Kidney (tissue), 14 donors: ENCODE measurements around the gene CLIP1. TPM values are rescaled to one million over a fixed set of nuclear protein-coding genes. Genes with fewer than 3 reads are reported as not detected.
"Not testable (repeated sequence)": the region's sequence is repeated elsewhere in the genome, so short reads cannot be mapped to it uniquely, and the experiment has no call there.

Experiments
- DNase-seq, 5 donors: peaks; one replicate each; pipeline ENCODE4 v3.0.0-alpha.2; 2013 to 2020
- FAIRE-seq: peaks from 2 replicates; lab custom pipeline; 2012; peaks lifted over from hg19 to GRCh38; lab: Jason Lieb, UNC
- H3K27ac ChIP-seq, 2 donors: one replicate each; pipeline ENCODE4 v1.7.0; 2013; ENCODE audit warnings: low read depth in 2 of 2, low read length in 2 of 2, inconsistent platforms in 1 of 2
- H3K27me3 ChIP-seq: one replicate; pipeline ENCODE4 v1.7.1; 2013; ENCODE audit warnings: low read length, inconsistent platforms; ENCODE audit not compliant: control insufficient read depth, insufficient read depth
- H3K36me3 ChIP-seq, 3 donors: one replicate each; pipeline versions ENCODE4 v1.7.0 to v1.7.1; 2013; ENCODE audit warnings: low read length in 3 of 3, control low read depth in 1 of 3, inconsistent platforms in 1 of 3; ENCODE audit not compliant: insufficient read depth in 3 of 3, control insufficient read depth in 2 of 3
- H3K4me1 ChIP-seq, 3 donors: one replicate each; pipeline versions ENCODE4 v1.7.0 to v1.7.1; 2013; ENCODE audit warnings: low read length in 3 of 3, inconsistent platforms in 1 of 3, low read depth in 1 of 3; ENCODE audit not compliant: control insufficient read depth in 2 of 3, insufficient read depth in 2 of 3
- H3K4me3 ChIP-seq, 3 donors: one replicate each; pipeline versions ENCODE4 v1.7.0 to v1.8.1; 2013; ENCODE audit warnings: low read length in 3 of 3, control low read depth in 1 of 3, inconsistent platforms in 1 of 3
- H3K9ac ChIP-seq, 3 donors: one replicate each; pipeline versions ENCODE4 v1.7.0 to v1.7.1; 2013; ENCODE audit warnings: low read length in 3 of 3, control low read depth in 1 of 3, inconsistent platforms in 1 of 3
- H3K9me3 ChIP-seq, 3 donors: one replicate each; pipeline versions ENCODE4 v1.7.0 to v1.7.1; 2013; ENCODE audit warnings: low read length in 3 of 3, control low read depth in 1 of 3, inconsistent platforms in 1 of 3; ENCODE audit not compliant: control insufficient read depth in 2 of 3, insufficient read depth in 1 of 3
- intact Hi-C: fragments of 100-400 bp; cut with DNase I; formaldehyde crosslinking; loops from one replicate; pipeline ENCODE4 v1.11.1; 2022
- polyA plus RNA-seq: library from polyadenylated mRNA; stranded (reverse); fragments of 350-450 nt; fragmentation: Illumina TruSeq; extraction: RNeasy Lipid Tissue Mini Kit (QIAGEN cat#74804); gene quantifications from one replicate; pipeline ENCODE4 v1.2.3, GENCODE V29; 2014; ENCODE audit warnings: low read depth, low replicate concordance; ENCODE audit not compliant: insufficient read depth
- total RNA-seq: library from RNA; stranded (reverse); fragmentation: NEBNext Ultra II Directional; extraction: Animal tissue kit (Norgen Biotek cat#: 25700); gene quantifications from one replicate; pipeline ENCODE4 v1.2.1, GENCODE V29; 2021
- TF ChIP-seq, protein P1 (sequence below): IDR thresholded peaks from 3 replicates; pipeline ENCODE4 v1.5.1; 2012; ENCODE audit warnings: mild to moderate bottlenecking, moderate library complexity, borderline replicate concordance; ENCODE audit not compliant: insufficient read depth; ENCODE audit errors: extremely low read depth
- donor health status: control.
- donor health status: control.
- donor health status: control.
- donor health status: control.
- donor health status: control.
- donor health status: DM: yes; HTN: yes; CAD: no.
- donor health status: Normal renal cell carcinoma (clear cell type).

Gene CLIP1
- total and polyA plus RNA-seq, 2 donors from 2014 or later, result 14.5 to 85.3 TPM

DNA sequence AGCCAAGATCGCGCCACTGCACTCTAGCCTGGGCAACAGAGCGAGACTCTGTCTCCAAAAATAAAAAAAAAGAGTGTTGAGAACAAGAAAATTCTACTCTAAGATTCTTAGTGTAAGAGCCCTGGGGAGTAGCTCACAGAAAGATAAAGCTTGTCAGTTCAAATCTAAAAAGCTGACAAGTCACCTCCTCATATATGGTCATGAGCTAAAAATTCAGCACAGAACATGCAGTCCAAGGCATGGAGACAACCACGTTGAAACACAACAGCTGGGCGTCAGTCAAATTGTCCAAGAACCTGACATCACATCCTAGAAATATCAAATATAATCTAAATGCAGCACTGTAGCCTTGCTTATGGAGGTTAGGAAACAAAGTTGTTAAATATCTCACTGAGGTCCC is 47.8 kb downstream of the CLIP1 start:
- intact Hi-C loops, result no loop called here
- no peak overlapping the region for H3K4me3 ChIP-seq
- no peak for FAIRE-seq
- peaks cover 0 to 2% (median 0%) of the 10 kb centered on the region in 3 donors for H3K4me1 ChIP-seq
- TF ChIP-seq, protein P1, sequence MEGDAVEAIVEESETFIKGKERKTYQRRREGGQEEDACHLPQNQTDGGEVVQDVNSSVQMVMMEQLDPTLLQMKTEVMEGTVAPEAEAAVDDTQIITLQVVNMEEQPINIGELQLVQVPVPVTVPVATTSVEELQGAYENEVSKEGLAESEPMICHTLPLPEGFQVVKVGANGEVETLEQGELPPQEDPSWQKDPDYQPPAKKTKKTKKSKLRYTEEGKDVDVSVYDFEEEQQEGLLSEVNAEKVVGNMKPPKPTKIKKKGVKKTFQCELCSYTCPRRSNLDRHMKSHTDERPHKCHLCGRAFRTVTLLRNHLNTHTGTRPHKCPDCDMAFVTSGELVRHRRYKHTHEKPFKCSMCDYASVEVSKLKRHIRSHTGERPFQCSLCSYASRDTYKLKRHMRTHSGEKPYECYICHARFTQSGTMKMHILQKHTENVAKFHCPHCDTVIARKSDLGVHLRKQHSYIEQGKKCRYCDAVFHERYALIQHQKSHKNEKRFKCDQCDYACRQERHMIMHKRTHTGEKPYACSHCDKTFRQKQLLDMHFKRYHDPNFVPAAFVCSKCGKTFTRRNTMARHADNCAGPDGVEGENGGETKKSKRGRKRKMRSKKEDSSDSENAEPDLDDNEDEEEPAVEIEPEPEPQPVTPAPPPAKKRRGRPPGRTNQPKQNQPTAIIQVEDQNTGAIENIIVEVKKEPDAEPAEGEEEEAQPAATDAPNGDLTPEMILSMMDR, result no peak
- no peak overlapping the region for H3K27ac ChIP-seq
- peaks cover 0 to 21% (median 9%) of the 10 kb centered on the region in 3 donors for H3K36me3 ChIP-seq
- H3K27me3 ChIP-seq, result no peaks in the 10 kb centered on the region
- no peaks in the 10 kb centered on the region for H3K9me3 ChIP-seq
- no peak for DNase-seq
- H3K9ac ChIP-seq, result no peak overlapping the region

DNA sequence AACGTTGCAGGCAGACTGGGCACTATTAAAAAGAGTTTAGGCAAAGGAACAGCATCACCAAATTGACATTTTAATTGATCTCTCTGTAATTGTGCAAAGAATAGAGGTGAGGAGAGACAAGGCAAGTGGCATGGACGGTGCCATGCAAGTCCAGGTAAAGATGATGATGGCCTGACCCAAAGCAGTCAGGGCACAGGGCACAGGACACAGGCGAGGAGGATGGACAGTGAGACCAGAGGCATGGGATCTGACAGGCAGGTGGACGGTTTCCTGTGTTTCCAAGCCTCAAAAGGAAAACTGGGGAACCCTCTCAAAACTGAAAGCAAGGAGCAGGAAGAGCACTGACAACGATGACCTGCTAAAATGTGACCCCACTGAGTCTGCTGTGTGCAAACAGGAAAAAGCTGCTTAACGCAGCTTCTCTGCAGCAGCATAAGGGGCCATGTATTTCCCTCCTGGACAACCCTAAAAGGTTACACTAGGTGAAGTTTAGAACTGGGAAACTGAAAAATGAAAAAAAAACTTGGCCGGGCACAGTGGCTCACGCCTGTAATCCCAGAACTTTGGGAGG is 50.9 kb downstream of the CLIP1 start:
- no peaks in the 10 kb centered on the region for H3K9me3 ChIP-seq
- H3K9ac ChIP-seq, result no peak overlapping the region
- intact Hi-C loops, result no loop called here
- H3K36me3 ChIP-seq, result peaks cover 0 to 8% (median 0%) of the 10 kb centered on the region in 3 donors
- DNase-seq (peak in 1 of 5 donors; percentile 16), FAIRE-seq (no peak)
- no peak overlapping the region for H3K27ac ChIP-seq
- TF ChIP-seq, protein P1, result no peak
- H3K4me3 ChIP-seq, result no peak overlapping the region
- H3K4me1 ChIP-seq, result peaks cover 0 to 3% (median 2%) of the 10 kb centered on the region in 3 donors
- H3K27me3 ChIP-seq, result no peaks in the 10 kb centered on the region

DNA sequence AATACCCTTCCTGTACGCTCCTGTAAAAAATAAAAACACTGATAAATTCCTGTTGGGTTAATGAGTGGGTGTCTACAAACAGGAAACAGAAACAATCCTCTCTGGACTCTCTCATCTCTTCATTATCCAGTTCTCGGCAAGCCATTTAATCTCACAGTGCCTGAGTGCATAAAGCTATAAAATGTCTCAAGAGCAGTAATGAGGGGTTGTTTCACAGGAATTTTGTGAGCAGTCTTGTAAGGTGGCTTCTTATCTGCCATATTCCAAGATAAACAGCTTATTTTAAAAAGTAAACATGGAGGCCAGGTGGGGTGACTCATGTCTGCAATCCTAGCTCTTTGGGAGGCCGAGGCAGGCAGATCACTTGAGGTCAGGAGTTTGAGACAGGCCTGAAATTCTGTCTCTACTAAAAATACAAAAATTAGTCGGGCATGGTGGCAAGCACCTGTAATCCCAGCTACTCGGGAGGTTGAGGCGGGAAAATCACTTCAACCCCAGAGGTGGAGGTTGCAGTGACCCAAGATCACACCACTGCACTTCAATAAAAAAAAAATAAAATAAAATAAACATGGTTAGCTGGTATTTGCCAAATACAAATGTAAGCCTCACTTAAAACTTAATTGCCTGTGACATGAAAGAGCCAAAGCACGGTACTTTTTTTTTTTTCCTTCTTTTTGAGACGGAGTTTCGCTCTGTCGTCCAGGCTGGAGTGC is 54.0 kb downstream of the CLIP1 start:
- no peak overlapping the region for H3K9ac ChIP-seq
- intact Hi-C loops, result no loop called here
- DNase-seq (peak in 2 of 5 donors; percentile 49 to 51), FAIRE-seq (no peak)
- no peaks in the 10 kb centered on the region for H3K27me3 ChIP-seq
- H3K4me1 ChIP-seq, result peaks cover 0 to 3% (median 2%) of the 10 kb centered on the region in 3 donors
- no peak overlapping the region for H3K4me3 ChIP-seq
- no peak overlapping the region for H3K27ac ChIP-seq
- peaks cover 0 to 5% (median 3%) of the 10 kb centered on the region in 3 donors for H3K36me3 ChIP-seq
- TF ChIP-seq, protein P1, result no peak
- H3K9me3 ChIP-seq, result no peaks in the 10 kb centered on the region

DNA sequence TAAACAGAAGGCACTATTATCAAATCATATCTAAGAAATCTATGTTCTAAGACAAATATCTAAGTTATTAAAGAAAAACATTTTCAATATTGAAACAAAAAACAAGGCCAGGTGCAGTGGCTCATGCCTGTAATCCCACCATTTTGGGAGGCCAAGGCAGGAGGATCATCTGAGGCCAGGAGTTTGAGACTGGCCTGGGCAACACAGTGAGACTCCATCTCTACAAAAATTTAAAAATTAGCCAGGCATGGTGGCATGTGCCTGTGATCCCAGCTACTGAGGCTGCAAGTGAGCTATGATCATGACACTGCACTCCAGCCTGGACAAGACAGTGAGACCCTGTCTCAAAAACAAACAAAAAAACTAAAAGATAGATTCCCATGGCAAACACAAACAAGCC is 54.8 kb downstream of the CLIP1 start:
- H3K9ac ChIP-seq, H3K9me3 ChIP-seq, H3K27me3 ChIP-seq, H3K4me1 ChIP-seq, FAIRE-seq, DNase-seq, intact Hi-C loops, H3K27ac ChIP-seq, H3K36me3 ChIP-seq, H3K4me3 ChIP-seq: not testable (repeated sequence)
